HCT116 (cell line): ENCODE results near the gene AOC1. TPM values are rescaled to one million over a fixed set of nuclear protein-coding genes. Genes with fewer than 3 reads are reported as not detected.

ENCODE experiments used
- ATAC-seq: fragments of 200-7000 bp; cut with Tn5 transposase; 2 replicates; pipeline ENCODE4 v1.9.1; 2020; ENCODE audit warnings: mild to moderate bottlenecking, moderate library complexity
- BruUV-seq: library from RNA; stranded (reverse); fragments of 400-500 nt; replicated peaks from 2 replicates; lab custom pipeline; 2021; lab: Mats Ljungman, UMichigan
- CTCF ChIA-PET: fragments of 300-600 bp; sonication (Branson Sonifier 250); formaldehyde crosslinking; loops from one replicate; lab custom pipeline; 2021; ENCODE audit warnings: antibody characterized with exemption; lab: Charles Lee
- POLR2A ChIA-PET: fragments of 300-600, 350-600 bp; sonication (Branson Sonifier 250); formaldehyde crosslinking; loops from one replicate; lab custom pipeline; 2021; ENCODE audit warnings: antibody characterized with exemption; lab: Charles Lee
- RAD21 ChIA-PET, 2 experiments: fragments of 300-600 bp; sonication (Branson Sonifier 250); formaldehyde crosslinking; loops; one replicate each; lab custom pipeline; 2023; ENCODE audit warnings: low total read pairs in 2 of 2; ENCODE audit not compliant: uncharacterized antibody in 2 of 2, unreplicated experiment in 2 of 2, low non-redundant PET in 1 of 2; lab: Charles Lee
- DNase-seq: peaks from one replicate; pipeline ENCODE4 v3.0.0-alpha.2; 2010; ENCODE audit warnings: low read depth, low spot score
- H2AFZ ChIP-seq: fragments of 200-600 bp; shearing (Covaris generic), sonication (generic); 2 replicates; pipeline ENCODE4 v1.6.1; 2017; ENCODE audit warnings: low read depth, mixed run types, mixed read lengths, antibody characterized with exemption, low read length; ENCODE audit not compliant: poor library complexity, severe bottlenecking
- H3K27ac ChIP-seq: 2 replicates; pipeline ENCODE4 v1.5.1; 2012; ENCODE audit warnings: low read depth, low read length
- H3K27me3 ChIP-seq: fragments of 200-600 bp; sonication (generic); 2 replicates; pipeline ENCODE4 v1.6.1; 2016; ENCODE audit warnings: mixed run types, low read length, mixed read lengths; ENCODE audit not compliant: insufficient read depth
- H3K36me3 ChIP-seq, 2 experiments: fragments of 200-500 bp in 1 of 2; fragments of 200-600 bp in 1 of 2; sonication (Bioruptor generic) in 1 of 2; sonication (generic) in 1 of 2; 2 replicates each; pipeline versions ENCODE4 v1.5.1 to v1.6.1; 2014 to 2016; ENCODE audit warnings: low read length in 2 of 2, inconsistent platforms in 1 of 2, mixed read lengths in 1 of 2, mixed run types in 1 of 2; ENCODE audit not compliant: insufficient read depth in 2 of 2, control insufficient read depth in 1 of 2
- H3K4me1 ChIP-seq, 2 experiments: fragments of 200-600 bp in 1 of 2; sonication (generic) in 1 of 2; 2 replicates each; pipeline versions ENCODE4 v1.5.1 to v1.6.1; 2012 to 2017; ENCODE audit warnings: low read length in 2 of 2, inconsistent platforms in 1 of 2, mild to moderate bottlenecking in 1 of 2, mixed read lengths in 1 of 2, mixed run types in 1 of 2, moderate library complexity in 1 of 2; ENCODE audit not compliant: insufficient read depth in 2 of 2, control insufficient read depth in 1 of 2
- H3K4me2 ChIP-seq: fragments of 200-600 bp; sonication (generic); 2 replicates; pipeline ENCODE4 v1.6.1; 2017; ENCODE audit warnings: mixed run types, low read length, mixed read lengths
- H3K4me3 ChIP-seq, 2 experiments: fragments of 200-600 bp in 1 of 2; sonication (generic) in 1 of 2; replicated peaks in 1 of 2; 2 replicates each; pipeline ENCODE4 v1.5.1; 2011 to 2016; ENCODE audit warnings: low read length in 2 of 2, control low read depth in 1 of 2, low read depth in 1 of 2, mild to moderate bottlenecking in 1 of 2, mixed read lengths in 1 of 2, mixed run types in 1 of 2
- H3K79me2 ChIP-seq: fragments of 200-600 bp; sonication (generic); 2 replicates; pipeline ENCODE4 v1.6.1; 2017; ENCODE audit warnings: mild to moderate bottlenecking, mixed run types, low read length, moderate library complexity, mixed read lengths; ENCODE audit not compliant: insufficient read depth
- H3K9ac ChIP-seq: fragments of 200-600 bp; sonication (generic); 2 replicates; pipeline ENCODE4 v1.6.1; 2016; ENCODE audit warnings: low read length, mixed read lengths
- H3K9me2 ChIP-seq: fragments of 200-600 bp; sonication (generic), shearing (Covaris generic); 2 replicates; pipeline ENCODE4 v1.6.1; 2017; ENCODE audit warnings: mixed run types, mild to moderate bottlenecking, moderate library complexity; ENCODE audit not compliant: insufficient read depth
- H3K9me3 ChIP-seq, 2 experiments: fragments of 200-500 bp in 1 of 2; fragments of 200-600 bp in 1 of 2; sonication (Bioruptor generic) in 1 of 2; sonication (generic) in 1 of 2; 2 replicates each; pipeline ENCODE4 v1.6.1; 2014 to 2017; ENCODE audit warnings: low read length in 2 of 2, mixed read lengths in 2 of 2, inconsistent platforms in 1 of 2, low read depth in 1 of 2, mild to moderate bottlenecking in 1 of 2, mixed run types in 1 of 2, moderate library complexity in 1 of 2; ENCODE audit not compliant: control insufficient read depth in 1 of 2, insufficient read depth in 1 of 2
- H4K20me1 ChIP-seq: fragments of 200-600 bp; sonication (generic), shearing (Covaris generic); 2 replicates; pipeline ENCODE4 v1.6.1; 2017; ENCODE audit warnings: mixed run types, mild to moderate bottlenecking, moderate library complexity; ENCODE audit not compliant: insufficient read depth
- CBX3 ChIP-seq: IDR thresholded peaks from 2 replicates; pipeline ENCODE4 v1.6.1; 2012; ENCODE audit warnings: low read depth
- CEBPB ChIP-seq: IDR thresholded peaks from 2 replicates; pipeline ENCODE4 v1.6.1; 2012; ENCODE audit warnings: low read depth
- ELF1 ChIP-seq: IDR thresholded peaks from 2 replicates; pipeline ENCODE4 v1.6.1; 2012; ENCODE audit warnings: low read depth, borderline replicate concordance
- EZH2 ChIP-seq: fragments of 200-600 bp; sonication (generic); IDR thresholded peaks from 2 replicates; pipeline ENCODE4 v1.6.1; 2017; ENCODE audit warnings: antibody characterized with exemption, mixed run types
- EZH2phosphoT487 ChIP-seq: fragments of 200-600 bp; IDR thresholded peaks from 2 replicates; pipeline ENCODE4 v1.6.1; 2018; ENCODE audit warnings: antibody characterized with exemption, borderline replicate concordance
- FOSL1 ChIP-seq: IDR thresholded peaks from 2 replicates; pipeline ENCODE4 v1.6.1; 2012; ENCODE audit warnings: low read depth
- POLR2A ChIP-seq: IDR thresholded peaks from 2 replicates; pipeline ENCODE4 v1.7.0; 2011; ENCODE audit warnings: borderline replicate concordance; ENCODE audit not compliant: insufficient read depth, insufficient read length; ENCODE audit errors: extremely low read depth
- POLR2AphosphoS5 ChIP-seq: IDR thresholded peaks from 2 replicates; pipeline ENCODE4 v1.6.1; 2011; ENCODE audit warnings: mild to moderate bottlenecking, low read depth, low read length, moderate library complexity
- RAD21 ChIP-seq: IDR thresholded peaks from 2 replicates; pipeline ENCODE4 v1.6.1; 2012; ENCODE audit warnings: low read depth, mild to moderate bottlenecking
- SIN3A ChIP-seq: IDR thresholded peaks from 2 replicates; pipeline ENCODE4 v1.6.1; 2012; ENCODE audit warnings: low read depth
- SP1 ChIP-seq: IDR thresholded peaks from 2 replicates; pipeline ENCODE4 v1.6.1; 2012; ENCODE audit warnings: low read depth
- TCF7L2 ChIP-seq: IDR thresholded peaks from 2 replicates; pipeline ENCODE4 v1.7.0; 2011; ENCODE audit warnings: borderline replicate concordance, inconsistent platforms; ENCODE audit not compliant: insufficient read depth, insufficient read length; ENCODE audit errors: extremely low read depth
- YY1 ChIP-seq: IDR thresholded peaks from 2 replicates; pipeline ENCODE4 v1.6.1; 2011; ENCODE audit warnings: low read length, low read depth, moderate library complexity, mild to moderate bottlenecking; ENCODE audit not compliant: insufficient replicate concordance; ENCODE audit errors: extremely low read depth
- ZFX ChIP-seq: fragments of 450-650 bp; IDR thresholded peaks from 2 replicates; pipeline ENCODE4 v1.6.1; 2017
- ZNF274 ChIP-seq: fragments of 200-500 bp; sonication (Bioruptor generic); IDR thresholded peaks from 2 replicates; pipeline ENCODE4 v1.6.1; 2014; ENCODE audit warnings: mild to moderate bottlenecking, low read depth, low read length, inconsistent platforms
- intact Hi-C: fragments of 100-400 bp; cut with micrococcal nuclease; formaldehyde crosslinking; loops from 2 replicates; pipeline ENCODE4 v1.10.0; 2022
- total RNA-seq: library from RNA; stranded (reverse); gene quantifications from one replicate; pipeline ENCODE4 v1.2.1, GENCODE V29; 2021; ENCODE audit not compliant: unreplicated experiment
- TF ChIP-seq, protein P1 (sequence below): IDR thresholded peaks from 2 replicates; pipeline ENCODE4 v1.6.1; 2012
- TF ChIP-seq, protein P2 (sequence below): IDR thresholded peaks from 2 replicates; pipeline ENCODE4 v1.6.1; 2011; ENCODE audit warnings: mild to moderate bottlenecking, low read length, moderate library complexity; ENCODE audit not compliant: insufficient replicate concordance; ENCODE audit errors: extremely low read depth
- TF ChIP-seq, protein P3 (sequence below), 3 experiments: fragments of 200-600 bp in 1 of 3; sonication (generic) in 1 of 3; IDR thresholded peaks in 2 of 3; conservative IDR thresholded peaks in 1 of 3; 2 replicates each; pipeline ENCODE4 v1.5.1; 2012 to 2017; ENCODE audit warnings: low read depth in 2 of 3, low read length in 2 of 3, antibody characterized with exemption in 1 of 3, borderline replicate concordance in 1 of 3, control low read depth in 1 of 3, mild to moderate bottlenecking in 1 of 3, mixed read lengths in 1 of 3, mixed run types in 1 of 3, moderate library complexity in 1 of 3; ENCODE audit not compliant: insufficient read depth in 1 of 3
- TF ChIP-seq, protein P4 (sequence below): IDR thresholded peaks from 2 replicates; pipeline ENCODE4 v1.6.1; 2012

The AOC1 gene
- total RNA-seq, 1 experiment from 2014 or later: 0.37 TPM

DNA sequence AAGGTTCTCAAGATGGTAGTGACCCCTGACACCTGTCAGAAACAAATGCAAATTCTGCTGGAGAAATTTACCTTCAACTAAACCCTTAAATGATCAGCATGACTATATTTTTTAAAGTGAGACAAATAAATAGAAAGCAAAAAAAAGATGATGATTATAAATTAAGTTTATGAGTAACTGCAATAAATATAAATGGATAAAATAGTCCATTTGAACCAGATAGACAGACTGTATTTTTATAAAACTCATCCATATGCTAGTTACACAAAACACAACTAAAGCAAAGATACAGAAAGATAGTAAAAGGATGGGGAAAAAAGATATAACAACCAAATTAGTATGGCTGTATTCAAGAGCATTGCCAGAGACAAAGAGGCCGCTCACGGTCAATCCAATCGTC is 45.9 kb upstream of the AOC1 start:
- CTCF ChIA-PET: no interaction called here
- intact Hi-C loops: no loop called here
- H3K36me3 ChIP-seq: no peaks in the 10 kb centered on the region
- no peak overlapping the region for H3K4me3 ChIP-seq
- H3K9me2 ChIP-seq: no peaks in the 10 kb centered on the region
- ATAC-seq (no peak), DNase-seq (no peak)
- no peaks in the 10 kb centered on the region for H4K20me1 ChIP-seq
- H3K9ac ChIP-seq: no peak overlapping the region
- no peak overlapping the region for H2AFZ ChIP-seq
- no peaks in the 10 kb centered on the region for H3K79me2 ChIP-seq
- no peaks in the 10 kb centered on the region for H3K9me3 ChIP-seq
- BruUV-seq: no TSS peak
- H3K4me2 ChIP-seq: no peak overlapping the region
- TF ChIP-seq POLR2AphosphoS5: no peak
- TF ChIP-seq ELF1: no peak
- TF ChIP-seq YY1: no peak
- no peak for TF ChIP-seq ZFX
- no peak for TF ChIP-seq SP1
- TF ChIP-seq, protein P1, sequence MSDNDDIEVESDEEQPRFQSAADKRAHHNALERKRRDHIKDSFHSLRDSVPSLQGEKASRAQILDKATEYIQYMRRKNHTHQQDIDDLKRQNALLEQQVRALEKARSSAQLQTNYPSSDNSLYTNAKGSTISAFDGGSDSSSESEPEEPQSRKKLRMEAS: no peak
- no peak for TF ChIP-seq ZNF274
- no peak for TF ChIP-seq CEBPB
- TF ChIP-seq RAD21: no peak
- TF ChIP-seq, protein P2, sequence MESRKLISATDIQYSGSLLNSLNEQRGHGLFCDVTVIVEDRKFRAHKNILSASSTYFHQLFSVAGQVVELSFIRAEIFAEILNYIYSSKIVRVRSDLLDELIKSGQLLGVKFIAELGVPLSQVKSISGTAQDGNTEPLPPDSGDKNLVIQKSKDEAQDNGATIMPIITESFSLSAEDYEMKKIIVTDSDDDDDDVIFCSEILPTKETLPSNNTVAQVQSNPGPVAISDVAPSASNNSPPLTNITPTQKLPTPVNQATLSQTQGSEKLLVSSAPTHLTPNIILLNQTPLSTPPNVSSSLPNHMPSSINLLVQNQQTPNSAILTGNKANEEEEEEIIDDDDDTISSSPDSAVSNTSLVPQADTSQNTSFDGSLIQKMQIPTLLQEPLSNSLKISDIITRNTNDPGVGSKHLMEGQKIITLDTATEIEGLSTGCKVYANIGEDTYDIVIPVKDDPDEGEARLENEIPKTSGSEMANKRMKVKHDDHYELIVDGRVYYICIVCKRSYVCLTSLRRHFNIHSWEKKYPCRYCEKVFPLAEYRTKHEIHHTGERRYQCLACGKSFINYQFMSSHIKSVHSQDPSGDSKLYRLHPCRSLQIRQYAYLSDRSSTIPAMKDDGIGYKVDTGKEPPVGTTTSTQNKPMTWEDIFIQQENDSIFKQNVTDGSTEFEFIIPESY: no peak
- no peak for TF ChIP-seq SIN3A
- no peak for TF ChIP-seq FOSL1
- TF ChIP-seq EZH2phosphoT487: no peak
- TF ChIP-seq EZH2: no peak
- TF ChIP-seq TCF7L2: no peak
- TF ChIP-seq CBX3: no peak
- TF ChIP-seq, protein P3, sequence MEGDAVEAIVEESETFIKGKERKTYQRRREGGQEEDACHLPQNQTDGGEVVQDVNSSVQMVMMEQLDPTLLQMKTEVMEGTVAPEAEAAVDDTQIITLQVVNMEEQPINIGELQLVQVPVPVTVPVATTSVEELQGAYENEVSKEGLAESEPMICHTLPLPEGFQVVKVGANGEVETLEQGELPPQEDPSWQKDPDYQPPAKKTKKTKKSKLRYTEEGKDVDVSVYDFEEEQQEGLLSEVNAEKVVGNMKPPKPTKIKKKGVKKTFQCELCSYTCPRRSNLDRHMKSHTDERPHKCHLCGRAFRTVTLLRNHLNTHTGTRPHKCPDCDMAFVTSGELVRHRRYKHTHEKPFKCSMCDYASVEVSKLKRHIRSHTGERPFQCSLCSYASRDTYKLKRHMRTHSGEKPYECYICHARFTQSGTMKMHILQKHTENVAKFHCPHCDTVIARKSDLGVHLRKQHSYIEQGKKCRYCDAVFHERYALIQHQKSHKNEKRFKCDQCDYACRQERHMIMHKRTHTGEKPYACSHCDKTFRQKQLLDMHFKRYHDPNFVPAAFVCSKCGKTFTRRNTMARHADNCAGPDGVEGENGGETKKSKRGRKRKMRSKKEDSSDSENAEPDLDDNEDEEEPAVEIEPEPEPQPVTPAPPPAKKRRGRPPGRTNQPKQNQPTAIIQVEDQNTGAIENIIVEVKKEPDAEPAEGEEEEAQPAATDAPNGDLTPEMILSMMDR (IDR thresholded peaks at IDR 0.05 in 2 of 3, conservative IDR thresholded peaks at IDR 0.05 in 1 of 3; ENCODE audit: borderline replicate concordance in 1 of 3, insufficient read depth in 1 of 3, low read depth in 2 of 3, low read length in 2 of 3): no peak
- TF ChIP-seq, protein P4, sequence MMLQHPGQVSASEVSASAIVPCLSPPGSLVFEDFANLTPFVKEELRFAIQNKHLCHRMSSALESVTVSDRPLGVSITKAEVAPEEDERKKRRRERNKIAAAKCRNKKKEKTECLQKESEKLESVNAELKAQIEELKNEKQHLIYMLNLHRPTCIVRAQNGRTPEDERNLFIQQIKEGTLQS: no peak
- no peak for TF ChIP-seq POLR2A
- H3K27ac ChIP-seq: no peak overlapping the region
- no peaks in the 10 kb centered on the region for H3K4me1 ChIP-seq
- RAD21 ChIA-PET: no interaction called here
- POLR2A ChIA-PET: no interaction called here
- H3K27me3 ChIP-seq: no peaks in the 10 kb centered on the region
